ENCODE data around the gene GYS2. TPM values are rescaled to one million over a fixed set of nuclear protein-coding genes. Genes with fewer than 3 reads are reported as not detected.

The GYS2 gene
- total RNA-seq, 6 experiments from 2014 or later: not detected

DNA sequence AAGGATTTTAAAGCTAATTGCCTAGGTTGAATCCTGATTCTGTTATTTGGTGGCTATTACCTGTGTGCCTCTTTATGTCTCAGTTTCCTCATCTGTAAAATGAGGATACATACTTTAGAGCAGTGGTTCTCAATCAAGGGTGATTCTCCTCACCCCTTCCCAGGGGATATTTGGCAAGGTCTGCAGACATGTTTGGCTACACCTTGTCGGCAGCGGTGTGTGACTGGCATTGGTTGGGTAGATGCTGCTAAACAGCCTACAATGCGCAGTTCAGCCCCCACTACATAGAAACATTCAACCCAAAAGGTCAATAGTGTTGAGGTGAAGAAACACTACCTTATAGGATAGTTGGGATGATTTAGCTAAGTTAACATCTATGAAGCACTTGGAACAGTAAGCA lies 29.6 kb upstream of the GYS2 start:
- no peaks in the 10 kb centered on the region for H3K9me3 Mint-ChIP-seq
- peaks cover 25% of the 10 kb centered on the region for H3K36me3 Mint-ChIP-seq (ENCODE audit: low read depth)
- no peaks in the 10 kb centered on the region for H3K4me1 Mint-ChIP-seq (ENCODE audit: low read depth)
- H3K27me3 Mint-ChIP-seq (ENCODE audit: insufficient read depth): no peaks in the 10 kb centered on the region
- no peak for TF ChIP-seq CTCF (IDR thresholded peaks at IDR 0.05)
- DNase-seq: no peak
- no peak overlapping the region for H3K27ac Mint-ChIP-seq
- H3K4me3 Mint-ChIP-seq: no peak overlapping the region

GRCh38 chr12:21631367-21631766 lies 26.7 kb upstream of the GYS2 start:
- H3K4me3 Mint-ChIP-seq: no peak overlapping the region
- no peak overlapping the region for H3K27ac Mint-ChIP-seq
- H3K27me3 Mint-ChIP-seq (ENCODE audit: insufficient read depth): no peaks in the 10 kb centered on the region
- DNase-seq: no peak
- H3K4me1 Mint-ChIP-seq (ENCODE audit: low read depth): no peaks in the 10 kb centered on the region
- H3K9me3 Mint-ChIP-seq: no peaks in the 10 kb centered on the region
- no peak for TF ChIP-seq CTCF (IDR thresholded peaks at IDR 0.05)
- peaks cover 10% of the 10 kb centered on the region for H3K36me3 Mint-ChIP-seq (ENCODE audit: low read depth)

GRCh38 chr12:21627924-21628323 lies 23.3 kb upstream of the GYS2 start:
- no peak overlapping the region for H3K4me3 Mint-ChIP-seq
- no peaks in the 10 kb centered on the region for H3K27me3 Mint-ChIP-seq (ENCODE audit: insufficient read depth)
- no peak overlapping the region for H3K27ac Mint-ChIP-seq
- no peaks in the 10 kb centered on the region for H3K4me1 Mint-ChIP-seq (ENCODE audit: low read depth)
- TF ChIP-seq CTCF (IDR thresholded peaks at IDR 0.05): no peak
- H3K9me3 Mint-ChIP-seq: no peaks in the 10 kb centered on the region
- H3K36me3 Mint-ChIP-seq (ENCODE audit: low read depth): no peaks in the 10 kb centered on the region
- no peak for DNase-seq

DNA sequence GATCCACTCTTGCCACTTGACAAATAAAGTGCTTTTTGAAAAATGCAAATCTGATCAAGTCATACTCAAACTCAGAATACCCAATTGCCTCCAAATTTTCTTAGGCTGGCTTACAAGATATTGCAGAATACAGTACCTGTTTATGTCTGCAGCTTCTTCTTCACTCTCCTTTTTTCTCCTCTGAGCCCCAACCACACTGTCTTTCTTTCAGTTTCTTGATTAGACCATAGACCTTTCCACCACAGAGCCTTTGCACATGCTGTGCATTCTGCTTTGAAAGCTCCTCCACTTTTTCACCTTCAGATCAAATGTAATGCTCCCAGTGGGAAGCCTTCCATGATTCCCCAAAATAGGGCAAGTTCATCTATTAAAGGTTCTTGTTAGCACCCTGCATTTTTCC lies 13.9 kb upstream of the GYS2 start:
- Mint-ChIP-seq H3K4me1 (ENCODE audit: low read depth) (no peaks in the 10 kb centered on the region), H3K27me3 (ENCODE audit: insufficient read depth) (no peaks in the 10 kb centered on the region; the same call in 1 of the 2 replicates), H3K9me3 (no peaks in the 10 kb centered on the region), H3K27ac (no peak overlapping the region), H3K4me3 (no peak overlapping the region), H3K36me3 (ENCODE audit: low read depth) (no peaks in the 10 kb centered on the region)
- TF ChIP-seq CTCF (IDR thresholded peaks at IDR 0.05): no peak
- no peak for DNase-seq

DNA sequence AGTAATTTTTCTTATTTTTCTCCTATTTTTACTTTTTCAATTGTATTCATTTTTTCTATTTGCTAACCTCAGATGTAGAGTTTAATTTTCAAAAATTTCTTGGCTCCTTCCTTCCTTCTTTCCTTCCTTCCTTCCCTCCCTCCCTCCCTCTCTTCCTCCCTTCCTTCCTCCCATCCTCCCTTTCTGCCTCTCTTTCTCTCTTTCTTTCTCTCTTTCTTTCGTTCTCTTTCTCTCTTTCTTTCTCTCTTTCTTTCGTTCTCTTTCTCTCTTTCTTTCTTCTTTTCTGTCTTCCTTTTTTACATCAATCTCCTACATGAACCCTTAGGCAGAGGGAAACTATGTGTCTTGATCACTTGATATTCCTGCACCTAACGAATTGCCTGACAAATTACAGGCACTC lies 12.4 kb upstream of the GYS2 start:
- H3K9me3 Mint-ChIP-seq: no peaks in the 10 kb centered on the region
- TF ChIP-seq CTCF (IDR thresholded peaks at IDR 0.05): no peak
- H3K27ac Mint-ChIP-seq: no peak overlapping the region
- H3K4me1 Mint-ChIP-seq (ENCODE audit: low read depth): no peaks in the 10 kb centered on the region
- H3K4me3 Mint-ChIP-seq: no peak overlapping the region
- no peaks in the 10 kb centered on the region for H3K36me3 Mint-ChIP-seq (ENCODE audit: low read depth)
- DNase-seq: no peak
- no peaks in the 10 kb centered on the region; the same call in 1 of the 2 replicates for H3K27me3 Mint-ChIP-seq (ENCODE audit: insufficient read depth)

DNA sequence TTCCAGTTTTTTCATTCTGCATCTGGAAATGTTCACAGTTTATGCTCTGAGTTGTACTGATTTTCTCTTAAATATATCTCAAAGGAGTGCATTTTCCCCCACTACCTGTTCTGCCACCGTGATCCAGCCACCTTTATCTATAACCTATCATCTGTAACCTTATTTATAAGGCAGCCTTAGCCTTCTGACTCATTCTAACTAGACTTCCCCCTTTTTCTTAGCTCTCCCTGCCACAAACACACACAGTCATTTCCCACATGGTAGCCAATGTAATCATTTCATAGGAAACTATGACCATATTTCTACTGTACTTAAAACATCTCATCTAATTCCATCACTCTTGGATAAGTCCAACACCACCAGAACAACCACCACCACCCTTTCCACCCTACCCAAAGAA lies 10.8 kb upstream of the GYS2 start:
- H3K36me3 Mint-ChIP-seq (ENCODE audit: low read depth): no peaks in the 10 kb centered on the region
- no peak overlapping the region for H3K27ac Mint-ChIP-seq
- H3K4me3 Mint-ChIP-seq: no peak overlapping the region
- TF ChIP-seq CTCF (IDR thresholded peaks at IDR 0.05): no peak
- no peaks in the 10 kb centered on the region for H3K4me1 Mint-ChIP-seq (ENCODE audit: low read depth)
- DNase-seq: no peak
- H3K27me3 Mint-ChIP-seq (ENCODE audit: insufficient read depth): no peaks in the 10 kb centered on the region; the same call in 1 of the 2 replicates
- H3K9me3 Mint-ChIP-seq: no peaks in the 10 kb centered on the region

Measured in HFFc6 (cell line).